CD4-positive, alpha-beta T cell treated with Interleukin-17A for 1 hour (primary cell): ENCODE measurements around the gene DTNA.
"Not testable (repeated sequence)": the region's sequence is repeated elsewhere in the genome, so short reads cannot be mapped to it uniquely, and the experiment has no call there.

Experiments used
- DNase-seq: peaks from one replicate; pipeline ENCODE4 v3.0.0-alpha.2; 2020

Gene DTNA

DNA sequence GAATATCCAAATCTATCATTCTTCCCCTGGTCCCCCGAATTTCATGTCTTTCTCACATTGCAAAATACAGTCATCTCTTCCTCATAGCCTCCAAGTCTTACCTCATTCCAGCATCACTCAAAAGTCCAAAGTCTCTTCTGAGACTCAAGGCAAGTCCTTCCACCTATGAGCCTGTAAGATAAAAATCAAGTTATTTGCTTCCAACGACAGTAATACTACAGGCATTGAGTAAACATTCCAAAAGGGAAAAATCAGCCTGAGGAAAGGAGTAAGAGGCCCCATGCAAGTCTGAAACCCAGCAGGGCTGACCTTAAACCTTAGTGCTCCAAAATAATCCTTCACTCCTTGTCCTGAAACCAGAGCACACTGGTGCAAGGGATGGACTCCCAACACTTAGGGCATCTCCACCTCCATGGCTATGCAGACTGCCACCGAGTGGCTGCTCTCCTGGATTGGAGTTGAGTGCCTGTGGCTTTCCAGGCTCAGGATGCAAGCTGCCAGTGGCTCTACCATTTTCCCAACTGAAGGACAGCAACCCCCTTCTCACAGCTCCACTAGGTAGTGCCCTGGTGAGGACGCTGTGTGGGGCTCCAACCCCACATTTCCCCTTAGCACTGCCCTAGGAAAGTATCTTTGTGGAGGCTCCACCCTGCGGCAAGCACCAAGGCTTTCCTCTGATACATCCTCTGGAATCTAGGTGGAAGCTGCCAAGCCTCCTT lies 16.3 kb downstream of the DTNA start:
- DNase-seq: no peak

GRCh38 chr18:34729264-34729663 lies 19.2 kb downstream of the DTNA start:
- no peak for DNase-seq

DNA sequence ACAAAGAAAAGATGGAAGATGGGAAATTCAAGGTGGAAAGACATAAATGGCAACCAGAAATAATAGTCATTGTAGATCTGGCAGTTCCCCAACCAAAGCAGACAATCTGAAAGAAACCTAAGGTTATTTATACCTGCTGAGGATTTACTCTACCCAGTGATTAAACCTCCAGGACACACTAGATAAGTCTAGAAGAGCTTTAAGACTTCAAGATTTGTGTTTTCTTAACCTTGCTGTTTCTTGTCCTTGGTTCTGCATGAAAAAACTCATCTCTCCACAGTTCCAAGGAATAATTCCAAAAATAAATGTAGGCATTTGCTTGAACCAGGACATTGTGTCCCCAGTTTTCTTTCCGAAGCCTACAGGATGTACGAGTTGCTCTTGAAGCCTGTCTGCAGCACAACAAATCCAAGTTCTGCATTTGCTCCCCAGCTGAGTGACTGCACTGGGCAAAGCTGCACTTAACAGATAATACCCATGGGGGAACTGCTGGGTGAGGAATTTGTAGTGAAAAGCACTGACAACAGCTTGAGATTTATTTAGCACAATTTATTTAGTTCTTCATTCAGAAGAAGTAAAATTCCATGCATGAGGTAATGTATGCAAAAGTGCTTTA lies 19.8 kb downstream of the DTNA start:
- DNase-seq: no peak

GRCh38 chr18:34730774-34731173 lies 20.7 kb downstream of the DTNA start:
- DNase-seq: no peak

DNA sequence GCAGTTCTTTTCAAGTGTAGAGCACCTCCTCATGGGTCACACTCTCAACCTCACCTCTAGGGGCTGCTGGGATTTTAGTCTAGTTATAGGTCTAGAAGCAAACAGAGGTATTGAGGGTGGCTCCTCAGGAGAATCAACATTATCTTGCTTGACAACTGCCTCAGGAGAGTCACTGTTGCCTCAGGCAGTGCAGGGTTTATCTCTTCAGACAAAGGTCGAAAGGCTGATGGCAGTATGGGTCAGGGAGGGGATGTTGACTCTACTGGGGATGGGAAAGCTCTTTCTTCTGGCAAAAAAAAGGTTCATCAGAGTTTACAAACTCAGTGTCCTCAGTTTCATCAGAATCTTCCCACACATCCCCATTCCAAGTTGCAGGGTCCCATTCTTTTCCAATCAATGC lies 24.0 kb downstream of the DTNA start:
- no peak for DNase-seq

GRCh38 chr18:34734526-34734925 lies 24.4 kb downstream of the DTNA start:
- not testable (repeated sequence) for DNase-seq

GRCh38 chr18:34738175-34738894 lies 28.2 kb downstream of the DTNA start:
- no peak for DNase-seq

DNA sequence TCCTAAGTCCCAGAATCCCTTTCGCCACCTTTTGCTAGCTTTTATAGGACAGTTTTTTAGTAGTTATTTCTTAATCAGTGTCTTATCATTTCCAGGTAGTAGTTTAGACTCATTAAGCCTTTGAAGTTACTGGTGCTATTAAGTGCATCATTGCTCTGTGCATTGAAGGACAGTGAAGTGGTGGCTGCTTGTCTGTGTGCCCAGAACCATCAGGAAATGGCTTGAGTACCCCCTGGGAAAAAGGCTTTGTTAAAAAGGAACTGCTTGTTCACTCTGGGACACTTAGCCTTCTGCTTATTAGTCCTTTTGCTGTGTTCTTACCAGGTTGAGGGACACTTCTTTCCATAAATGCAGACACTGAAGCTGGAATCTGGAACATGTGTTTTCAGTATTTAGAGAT lies 30.0 kb downstream of the DTNA start:
- DNase-seq: no peak

GRCh38 chr18:34740724-34741123 lies 30.6 kb downstream of the DTNA start:
- no peak for DNase-seq

DNA sequence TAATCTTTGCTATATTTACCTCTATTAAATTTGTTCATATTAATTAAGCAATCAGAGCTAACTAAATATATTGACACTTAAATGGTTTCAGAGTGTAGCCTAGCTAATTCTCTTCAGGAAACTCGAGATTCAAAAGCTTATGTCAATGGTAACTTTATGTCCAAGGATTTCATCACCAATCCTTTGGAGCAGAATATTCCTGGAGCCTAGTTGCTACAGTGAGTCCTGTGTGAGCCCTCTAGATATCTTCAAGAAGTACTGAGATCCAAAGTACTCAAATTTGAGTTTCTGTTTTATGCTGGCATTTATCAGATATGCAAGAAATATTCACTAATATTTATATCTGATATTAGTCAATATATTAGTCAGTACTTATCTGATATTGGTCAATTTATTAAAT lies 31.3 kb downstream of the DTNA start:
- no peak for DNase-seq

- no peak for DNase-seq
Observed at GRCh38 chr18:34742891-34743341, 32.8 kb downstream of the DTNA start.

- DNase-seq: no peak
Observed at GRCh38 chr18:34744569-34744968, 34.5 kb downstream of the DTNA start.

GRCh38 chr18:34746614-34747013 lies 36.5 kb downstream of the DTNA start:
- no peak for DNase-seq

- DNase-seq: no peak
Observed at GRCh38 chr18:34749721-34750120, 39.6 kb downstream of the DTNA start.

DNA sequence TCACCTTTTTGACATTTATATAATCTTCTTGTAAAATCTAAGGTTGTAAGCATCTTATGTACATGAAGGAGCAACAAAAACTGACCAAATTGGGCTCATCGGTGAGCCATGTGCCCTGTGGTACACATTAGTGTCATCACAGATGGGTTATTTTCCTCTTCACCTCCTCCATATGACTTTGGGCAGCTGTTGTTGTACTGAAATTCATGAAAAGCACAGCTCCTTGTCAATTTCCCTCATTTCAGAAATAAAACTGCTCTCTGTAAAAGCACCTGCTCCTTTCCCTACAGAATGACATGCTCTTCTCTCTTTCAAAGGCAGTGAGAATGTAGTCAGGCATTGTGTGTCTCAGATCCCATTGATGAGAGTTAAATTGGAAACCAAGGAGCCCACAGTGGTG lies 42.0 kb downstream of the DTNA start:
- no peak for DNase-seq

DNA sequence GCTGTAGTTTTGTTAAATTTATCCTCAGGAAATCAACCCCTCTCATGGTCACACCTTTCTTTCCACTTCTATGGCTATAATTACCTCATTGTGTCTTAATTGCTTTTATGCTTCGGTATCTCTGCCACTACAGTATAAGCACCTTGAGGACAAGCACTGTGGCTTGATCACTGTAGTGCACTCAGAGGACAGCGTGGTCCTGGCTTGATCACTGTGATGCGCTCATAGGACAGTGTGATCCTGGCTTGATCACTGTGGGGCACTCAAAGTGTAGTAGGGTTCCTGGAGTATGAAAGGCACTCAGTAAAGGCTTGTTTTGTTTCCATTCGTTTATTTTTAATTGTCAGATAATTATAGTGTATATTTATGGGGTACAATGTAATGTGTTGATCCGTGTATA lies 44.2 kb downstream of the DTNA start:
- DNase-seq: no peak

DNA sequence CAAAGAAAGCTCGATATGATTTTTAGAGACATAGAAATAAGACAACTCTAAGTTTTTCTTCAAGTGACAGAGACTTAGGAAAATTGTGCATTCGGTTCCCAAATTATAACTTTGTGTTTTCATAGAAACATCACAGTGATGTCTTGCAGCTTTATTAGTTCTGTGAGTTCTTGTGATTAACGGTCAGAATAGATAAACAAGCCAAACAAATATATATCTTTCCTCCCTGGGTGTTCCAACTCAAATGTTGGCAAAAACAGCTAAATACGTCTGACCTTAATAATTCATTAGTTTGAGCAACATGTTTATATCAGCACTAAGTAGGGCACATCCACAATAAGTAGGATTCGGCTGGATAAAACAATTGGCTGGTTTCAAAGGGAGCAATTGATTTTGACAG lies 47.6 kb downstream of the DTNA start:
- no peak for DNase-seq

- no peak for DNase-seq
Observed at GRCh38 chr18:34758378-34758948, 48.4 kb downstream of the DTNA start.

GRCh38 chr18:34760444-34760843 lies 50.3 kb downstream of the DTNA start:
- no peak for DNase-seq

GRCh38 chr18:34764451-34764850 lies 54.4 kb downstream of the DTNA start:
- no peak for DNase-seq

DNA sequence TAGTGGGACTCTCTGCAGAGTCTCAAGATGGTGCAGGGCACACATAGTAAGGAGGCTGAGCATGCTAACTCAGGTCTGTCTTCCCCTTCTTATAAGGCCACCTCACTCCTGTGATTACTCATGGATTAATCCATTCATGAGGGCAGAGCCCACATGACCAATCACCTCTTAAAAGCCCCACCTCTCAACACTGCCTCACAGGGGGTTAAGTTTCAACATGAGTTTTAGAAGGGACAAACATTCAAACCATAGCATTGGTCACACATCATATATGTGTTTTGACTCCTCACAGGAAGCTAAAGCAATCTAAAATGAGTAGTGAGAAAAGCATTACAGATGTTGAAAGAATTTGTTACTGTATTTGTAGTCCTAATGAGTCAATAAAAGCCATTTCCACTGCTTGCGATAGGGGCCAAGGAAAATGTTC lies 57.5 kb downstream of the DTNA start:
- DNase-seq: no peak

DNA sequence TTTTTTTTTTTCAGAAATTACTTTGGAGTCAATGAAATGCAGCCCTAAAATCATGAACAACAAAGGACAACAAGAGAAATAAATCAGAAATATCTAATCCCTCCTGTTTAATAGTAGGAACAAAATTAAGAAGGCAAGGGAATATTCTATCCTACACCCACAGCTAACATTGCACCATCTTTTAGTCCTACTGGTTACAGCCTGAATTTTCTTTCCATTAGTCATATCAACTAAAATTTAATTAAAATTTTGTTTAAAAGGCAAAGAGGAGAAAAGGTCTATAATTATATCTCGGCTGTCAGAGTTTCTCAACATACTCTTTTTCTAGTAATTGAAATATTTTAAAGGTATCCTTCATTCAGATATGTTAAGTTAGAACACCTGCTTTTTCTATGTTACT lies 61.9 kb downstream of the DTNA start:
- no peak for DNase-seq

DNA sequence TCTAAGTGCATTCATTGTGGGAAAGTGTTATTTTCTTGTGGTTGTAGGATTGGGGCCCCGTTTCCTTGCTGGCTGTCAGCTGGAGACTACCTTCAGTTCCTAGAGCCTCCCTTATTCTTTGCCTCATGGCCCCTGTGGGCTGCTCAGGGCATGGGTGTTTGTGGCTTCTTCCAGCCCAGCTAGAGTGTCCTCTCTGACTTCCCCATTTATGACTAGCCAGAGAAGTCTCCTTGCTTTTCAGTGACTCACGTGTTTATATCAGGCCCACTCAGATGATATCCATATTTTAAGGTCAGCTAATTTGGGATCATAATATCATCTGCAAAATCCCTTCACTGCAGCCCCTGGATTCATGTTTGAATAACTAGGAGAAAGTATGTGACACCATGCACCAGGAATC lies 62.8 kb downstream of the DTNA start:
- DNase-seq: no peak

GRCh38 chr18:34773378-34773777 lies 63.3 kb downstream of the DTNA start:
- DNase-seq: no peak
